GM20000 (cell line): ENCODE data around the gene RRP8.

Source experiments
- DNase-seq: peaks from one replicate; pipeline ENCODE4 v3.0.0; 2012; ENCODE audit warnings: low spot score
- TF ChIP-seq, protein P1 (sequence below): IDR thresholded peaks from 2 replicates; pipeline ENCODE4 v1.5.1; 2012; ENCODE audit warnings: mild to moderate bottlenecking, control low read depth; ENCODE audit errors: extremely low read depth, missing control alignments

The RRP8 gene

DNA sequence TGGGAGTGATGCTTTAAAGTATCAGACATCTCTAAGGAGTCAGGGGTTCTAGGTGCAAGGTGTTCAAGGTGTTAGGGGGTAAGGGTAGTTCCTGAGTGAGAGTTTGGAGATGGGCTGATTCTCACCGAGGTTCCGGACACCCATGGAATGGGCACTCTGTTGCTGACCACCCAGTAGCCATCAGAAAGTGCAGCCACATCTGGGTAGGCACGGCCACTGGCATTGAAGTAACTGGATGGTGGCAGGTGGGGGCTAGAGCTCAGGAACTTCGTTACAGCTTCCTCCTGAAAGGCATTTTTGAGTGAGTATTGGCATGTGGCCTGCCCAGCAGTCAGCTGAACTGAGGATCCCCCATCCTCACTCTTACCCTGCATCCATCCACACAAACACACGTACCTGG, 11.6 kb upstream of the RRP8 start:
- DNase-seq, result no peak
- TF ChIP-seq, protein P1, sequence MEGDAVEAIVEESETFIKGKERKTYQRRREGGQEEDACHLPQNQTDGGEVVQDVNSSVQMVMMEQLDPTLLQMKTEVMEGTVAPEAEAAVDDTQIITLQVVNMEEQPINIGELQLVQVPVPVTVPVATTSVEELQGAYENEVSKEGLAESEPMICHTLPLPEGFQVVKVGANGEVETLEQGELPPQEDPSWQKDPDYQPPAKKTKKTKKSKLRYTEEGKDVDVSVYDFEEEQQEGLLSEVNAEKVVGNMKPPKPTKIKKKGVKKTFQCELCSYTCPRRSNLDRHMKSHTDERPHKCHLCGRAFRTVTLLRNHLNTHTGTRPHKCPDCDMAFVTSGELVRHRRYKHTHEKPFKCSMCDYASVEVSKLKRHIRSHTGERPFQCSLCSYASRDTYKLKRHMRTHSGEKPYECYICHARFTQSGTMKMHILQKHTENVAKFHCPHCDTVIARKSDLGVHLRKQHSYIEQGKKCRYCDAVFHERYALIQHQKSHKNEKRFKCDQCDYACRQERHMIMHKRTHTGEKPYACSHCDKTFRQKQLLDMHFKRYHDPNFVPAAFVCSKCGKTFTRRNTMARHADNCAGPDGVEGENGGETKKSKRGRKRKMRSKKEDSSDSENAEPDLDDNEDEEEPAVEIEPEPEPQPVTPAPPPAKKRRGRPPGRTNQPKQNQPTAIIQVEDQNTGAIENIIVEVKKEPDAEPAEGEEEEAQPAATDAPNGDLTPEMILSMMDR, result no peak

DNA sequence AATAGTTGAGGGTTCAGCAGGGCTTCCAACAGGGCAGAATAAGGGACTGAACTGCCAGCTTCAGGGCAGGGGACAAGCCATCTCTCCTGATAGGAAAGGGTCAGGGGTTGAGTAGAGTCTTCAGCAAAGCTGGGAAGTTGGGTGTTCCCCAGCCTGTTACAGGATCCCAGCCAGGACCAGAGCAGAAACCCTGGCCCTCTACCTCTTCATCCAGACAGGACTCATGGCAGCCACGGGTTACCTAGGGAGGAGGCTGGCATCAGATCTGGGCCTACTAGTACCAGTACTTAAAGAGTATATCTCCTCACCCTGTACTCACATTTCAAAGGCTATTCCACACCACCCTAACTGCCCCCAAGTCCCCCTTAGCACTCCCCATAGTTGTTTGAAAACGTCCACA, 11.0 kb upstream of the RRP8 start:
- DNase-seq, result no peak
- TF ChIP-seq, protein P1, result no peak

DNA sequence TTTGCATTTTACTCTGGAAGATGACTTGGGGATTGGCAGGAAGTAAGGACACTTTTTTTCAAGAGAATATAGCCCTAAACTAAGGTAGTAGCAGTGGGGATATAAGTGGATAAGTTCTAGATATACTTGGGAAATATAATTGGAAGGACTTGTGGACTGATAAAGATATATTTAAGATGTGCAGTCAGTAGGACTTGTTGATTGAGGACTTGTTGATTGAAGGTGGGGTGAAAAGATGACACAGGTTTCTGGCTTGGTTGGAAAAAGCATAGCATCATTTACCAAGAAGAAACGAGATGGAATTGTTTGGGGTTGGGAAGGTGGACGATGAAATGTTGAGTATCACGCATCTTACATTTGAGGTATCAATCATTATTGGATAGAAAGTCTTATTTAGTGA, 10.1 kb upstream of the RRP8 start:
- TF ChIP-seq, protein P1, result no peak
- no peak for DNase-seq

DNA sequence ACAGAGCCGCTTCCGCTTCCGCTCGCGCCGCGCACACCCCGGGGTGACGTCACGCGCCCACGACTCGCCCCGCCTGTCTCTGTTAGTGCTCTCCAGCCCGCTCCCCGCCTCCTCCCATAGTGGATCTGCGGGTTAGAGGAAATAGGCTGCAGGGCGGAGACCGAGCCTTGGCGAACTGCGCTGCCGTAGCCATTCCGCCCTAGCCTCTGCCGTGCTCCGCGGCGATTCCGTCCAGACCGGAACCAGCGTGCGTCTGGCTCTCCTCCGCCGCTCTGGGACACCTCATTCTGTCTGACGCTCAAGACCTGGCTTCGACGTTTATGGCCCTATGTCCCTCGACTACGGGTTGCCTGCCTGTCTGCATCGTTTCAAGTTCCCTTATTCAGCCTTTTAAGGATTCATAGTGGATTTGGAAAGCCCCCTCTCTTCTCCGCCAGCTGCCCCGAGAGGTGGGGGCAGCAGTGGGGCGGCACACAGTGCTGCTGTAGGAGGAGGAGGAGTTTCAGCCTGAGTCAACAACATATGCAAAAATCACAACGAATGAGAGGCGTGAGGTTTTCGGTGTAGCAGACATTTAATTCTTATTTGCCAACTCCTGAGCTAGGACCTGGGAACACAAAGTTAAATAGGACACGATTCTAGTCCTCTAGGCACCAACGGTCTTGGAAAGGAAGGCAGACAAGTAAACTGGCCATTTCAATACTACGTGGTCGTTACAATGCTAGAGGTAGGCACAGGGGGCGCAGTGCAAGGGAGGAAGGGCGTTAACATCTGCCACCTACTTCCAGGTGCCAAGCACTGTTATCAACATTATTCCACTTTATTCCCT, 9.0 kb upstream of the RRP8 start, which contains the start of gene TAF10:
Gene TAF10, minus strand, starts transcription at position 4 of the 829 bp plus-strand sequence. CDS start 27 bp downstream, outside the sequence.
- peak; percentile 91 for DNase-seq
- TF ChIP-seq, protein P1, result peak; percentile 32

DNA sequence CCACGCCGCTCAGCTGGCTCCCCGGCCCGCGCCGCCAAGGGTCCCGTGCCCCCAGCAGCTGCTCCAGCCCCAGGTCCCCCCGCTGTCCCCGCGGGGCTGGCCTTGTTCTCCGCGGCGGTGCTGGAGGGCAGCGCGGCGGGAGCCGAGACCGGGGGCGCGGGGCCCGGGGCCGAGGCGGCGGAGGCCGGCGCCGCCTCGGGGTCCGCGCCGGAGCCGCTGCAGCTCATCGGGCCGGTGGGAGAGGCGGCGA, 8.5 kb upstream of the RRP8 start:
- TF ChIP-seq, protein P1, result no peak
- DNase-seq, result no peak

DNA sequence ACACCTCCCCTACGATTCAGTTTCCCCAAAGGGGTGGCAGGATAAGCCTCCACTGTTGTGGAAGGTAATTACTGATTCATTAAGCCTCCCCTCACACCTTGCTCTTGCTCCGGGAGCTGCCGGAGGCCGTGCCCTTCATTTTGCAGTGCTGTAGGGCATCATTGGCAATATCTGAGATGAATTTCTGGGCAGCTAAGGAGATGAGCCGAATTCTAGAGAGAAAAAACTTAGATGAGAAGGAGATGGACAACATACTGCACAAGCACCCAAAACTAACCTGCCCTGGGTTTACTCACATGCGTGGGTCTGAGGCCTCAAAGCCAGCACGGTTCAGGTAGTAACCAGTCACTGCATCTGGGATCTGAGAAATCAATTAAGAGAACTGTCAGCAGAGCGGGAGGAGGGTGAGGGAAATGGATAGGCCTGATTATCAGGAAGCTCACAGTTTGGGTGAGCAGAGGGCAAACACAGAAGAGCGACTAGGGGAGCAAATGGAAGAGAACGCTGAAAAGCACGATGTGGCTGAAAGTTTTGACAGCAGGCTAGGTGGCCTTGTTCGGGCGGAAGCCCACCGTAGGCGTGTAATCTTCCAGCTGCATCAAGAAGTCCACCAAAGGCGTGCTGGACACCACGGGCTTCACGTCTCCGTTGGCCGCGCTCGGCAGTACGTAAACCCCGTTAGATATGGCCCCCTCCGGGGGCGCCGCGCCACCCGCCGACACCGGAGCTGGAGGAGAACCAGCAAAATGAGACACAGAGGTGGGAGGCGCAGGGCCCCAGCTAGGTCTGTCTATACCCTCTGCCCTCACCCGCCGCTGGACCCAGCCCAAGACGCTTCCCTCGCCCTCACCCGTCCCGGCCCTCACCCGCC, 7.9 kb upstream of the RRP8 start:
- TF ChIP-seq, protein P1, result no peak
- no peak for DNase-seq

DNA sequence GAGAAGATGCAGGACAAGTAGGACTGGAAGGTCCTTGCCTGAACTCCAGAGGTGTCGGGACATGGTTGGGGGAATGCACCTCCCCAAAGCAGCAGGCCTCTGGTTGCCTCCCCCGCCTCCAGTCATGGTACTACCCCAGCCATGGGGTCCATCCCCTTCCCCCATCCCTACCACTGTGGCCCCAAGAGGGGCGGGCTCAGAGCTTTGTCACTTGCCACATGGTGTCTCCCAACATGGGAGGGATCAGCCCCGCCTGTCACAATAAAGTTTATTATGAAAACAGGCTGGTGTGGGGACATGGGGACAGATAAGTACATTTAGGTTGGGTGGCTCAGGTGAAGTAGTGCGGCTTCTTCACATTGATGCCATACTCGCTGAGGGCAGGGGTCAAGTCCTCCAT, 7.2 kb upstream of the RRP8 start:
- TF ChIP-seq, protein P1, result no peak
- no peak for DNase-seq
